HK-2 (cell line): Measurements from ENCODE around the gene PTPDC1.
"Not testable (repeated sequence)": the region's sequence is repeated elsewhere in the genome, so short reads cannot be mapped to it uniquely, and the experiment has no call there.

Experiments
- DNase-seq: peaks from one replicate; pipeline ENCODE4 v3.0.0-alpha.2; 2018; ENCODE audit not compliant: unreplicated experiment

Gene PTPDC1

DNA sequence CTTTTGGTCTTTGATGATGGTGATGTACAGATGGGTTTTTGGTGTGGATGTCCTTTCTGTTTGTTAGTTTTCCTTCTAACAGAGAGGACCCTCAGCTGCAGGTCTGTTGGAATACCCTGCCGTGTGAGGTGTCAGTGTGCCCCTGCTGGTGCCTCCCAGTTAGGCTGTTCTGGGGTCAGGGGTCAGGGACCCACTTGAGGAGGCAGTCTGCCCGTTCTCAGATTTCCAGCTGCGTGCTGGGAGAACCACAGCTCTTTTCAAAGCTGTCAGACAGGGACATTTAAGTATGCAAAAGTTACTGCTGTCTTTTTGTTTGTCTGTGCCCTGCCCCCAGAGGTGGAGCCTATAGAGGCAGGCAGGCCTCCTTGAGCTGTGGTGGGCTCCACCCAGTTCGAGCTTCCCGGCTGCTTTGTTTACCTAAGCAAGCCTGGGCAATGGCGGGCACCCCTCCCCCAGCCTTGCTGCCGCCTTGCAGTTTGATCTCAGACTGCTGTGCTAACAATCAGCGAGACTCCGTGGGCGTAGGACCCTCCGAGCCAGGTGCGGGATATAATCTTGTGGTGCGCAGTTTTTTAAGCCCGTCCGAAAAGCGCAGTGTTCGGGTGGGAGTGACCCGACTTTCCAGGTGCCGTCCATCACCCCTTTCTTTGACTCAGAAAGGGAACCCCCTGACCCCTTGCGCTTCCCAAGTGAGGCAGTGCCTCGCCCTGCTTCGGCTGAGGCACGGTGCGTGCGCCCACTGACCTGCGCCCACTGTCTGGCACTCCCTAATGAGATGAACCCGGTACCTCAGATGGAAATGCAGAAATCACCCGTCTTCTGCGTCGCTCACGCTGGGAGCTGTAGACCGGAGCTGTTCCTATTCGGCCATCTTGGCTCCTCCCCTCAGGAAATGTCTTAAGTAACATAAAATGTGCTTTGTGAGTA, 10.2 kb downstream of the PTPDC1 start:
- not testable (repeated sequence) for DNase-seq

- no peak for DNase-seq
Measured at GRCh38 chr9:94096819-94097577, 12.7 kb downstream of the PTPDC1 start.

- peak; percentile 37 for DNase-seq
Measured at GRCh38 chr9:94097788-94098414, 13.6 kb downstream of the PTPDC1 start.

GRCh38 chr9:94100152-94100879, 16.1 kb downstream of the PTPDC1 start:
- no peak for DNase-seq

DNA sequence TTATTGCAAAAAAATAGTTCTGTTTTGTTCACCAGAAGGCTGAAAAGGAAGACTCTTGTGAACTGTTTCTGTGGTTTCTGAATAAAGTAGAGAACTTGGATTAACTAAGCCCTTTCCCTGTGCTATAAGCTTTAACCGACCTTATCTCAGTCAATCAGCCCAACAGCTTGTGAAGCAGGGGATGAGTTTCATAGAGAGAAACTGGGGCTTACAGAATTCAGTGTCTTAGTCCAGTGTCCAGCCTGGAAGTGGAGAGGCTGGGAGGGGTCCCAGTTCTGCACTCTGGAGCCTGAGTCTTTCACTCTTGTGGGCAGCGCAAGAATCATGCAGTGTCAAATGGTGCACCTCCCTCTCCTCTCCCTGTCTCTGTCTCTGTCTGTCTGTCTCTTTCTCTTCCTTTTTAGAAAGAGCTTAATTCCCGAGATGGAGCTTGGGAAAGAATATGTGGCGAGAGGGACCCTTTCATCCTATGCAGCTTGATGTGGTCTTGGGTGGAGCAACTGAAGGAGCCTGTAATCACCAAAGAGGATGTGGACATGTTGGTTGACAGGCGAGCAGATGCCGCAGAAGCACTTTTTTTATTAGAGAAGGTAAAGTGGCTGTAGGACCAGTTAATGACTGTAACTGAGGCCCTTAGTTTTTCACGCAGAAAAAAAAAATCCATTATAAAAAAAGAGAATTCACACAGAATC, 17.0 kb downstream of the PTPDC1 start:
- DNase-seq = no peak

DNA sequence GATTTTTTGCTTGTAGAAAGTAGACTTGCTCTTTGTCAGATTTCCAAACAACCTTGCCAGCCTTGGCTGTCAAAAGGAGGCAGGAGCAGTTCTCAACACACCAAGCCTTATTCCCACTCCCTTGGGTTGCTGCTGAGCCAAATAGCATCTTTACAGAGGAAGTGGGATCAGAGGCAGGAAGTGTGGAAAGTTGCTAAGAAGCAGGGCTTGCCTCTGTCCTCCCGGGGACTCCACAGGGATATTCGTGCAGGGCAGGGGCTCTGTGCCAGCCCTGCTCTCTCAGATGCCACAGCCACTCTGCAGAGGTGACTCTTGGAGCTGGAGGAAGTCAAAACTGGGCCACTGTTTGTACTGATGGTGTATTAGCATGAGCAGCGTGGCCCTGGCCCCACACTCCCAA, 24.3 kb downstream of the PTPDC1 start:
- no peak for DNase-seq

DNA sequence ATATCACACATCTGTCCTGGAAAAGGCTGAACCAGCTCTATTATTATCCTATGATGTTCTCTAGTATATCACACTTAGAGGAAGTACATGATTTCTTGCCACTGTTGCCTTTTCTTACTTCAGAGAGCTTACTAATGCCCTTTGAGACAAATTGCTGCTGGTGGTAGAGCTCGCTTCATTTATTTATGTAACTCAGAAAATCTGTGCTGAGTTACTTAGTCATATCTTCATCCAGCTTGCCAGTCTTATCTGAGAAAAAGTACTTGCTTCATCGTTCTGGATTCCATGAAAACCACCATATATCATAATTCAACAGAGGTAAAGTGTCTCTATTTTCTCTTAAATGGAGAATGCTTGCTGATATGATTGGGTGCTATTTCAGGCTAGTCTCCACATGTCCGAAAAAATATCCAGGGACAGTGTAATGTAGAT, 26.6 kb downstream of the PTPDC1 start:
- DNase-seq = no peak

GRCh38 chr9:94111446-94111845, 27.2 kb downstream of the PTPDC1 start:
- no peak for DNase-seq

- no peak for DNase-seq
Measured at GRCh38 chr9:94112716-94113465, 28.6 kb downstream of the PTPDC1 start.

DNA sequence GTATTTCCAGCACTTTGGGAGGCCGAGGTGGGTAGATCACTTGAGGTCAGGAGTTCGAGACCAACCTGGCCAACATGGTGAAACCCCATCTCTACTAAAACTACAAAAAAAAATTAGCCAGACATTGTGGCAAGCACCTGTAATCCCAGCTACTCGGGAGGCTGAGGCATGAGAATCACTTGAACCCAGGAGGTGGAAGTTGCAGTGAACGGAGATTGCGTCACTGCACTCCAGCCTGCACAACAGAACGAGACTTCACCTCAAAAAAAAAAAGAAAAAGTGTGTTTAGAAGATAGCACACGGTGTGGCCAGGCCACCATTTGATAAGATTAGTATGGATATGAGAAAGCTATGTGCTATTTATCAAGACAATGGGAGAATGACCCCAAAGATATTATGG, 35.8 kb downstream of the PTPDC1 start:
- not testable (repeated sequence) for DNase-seq

DNA sequence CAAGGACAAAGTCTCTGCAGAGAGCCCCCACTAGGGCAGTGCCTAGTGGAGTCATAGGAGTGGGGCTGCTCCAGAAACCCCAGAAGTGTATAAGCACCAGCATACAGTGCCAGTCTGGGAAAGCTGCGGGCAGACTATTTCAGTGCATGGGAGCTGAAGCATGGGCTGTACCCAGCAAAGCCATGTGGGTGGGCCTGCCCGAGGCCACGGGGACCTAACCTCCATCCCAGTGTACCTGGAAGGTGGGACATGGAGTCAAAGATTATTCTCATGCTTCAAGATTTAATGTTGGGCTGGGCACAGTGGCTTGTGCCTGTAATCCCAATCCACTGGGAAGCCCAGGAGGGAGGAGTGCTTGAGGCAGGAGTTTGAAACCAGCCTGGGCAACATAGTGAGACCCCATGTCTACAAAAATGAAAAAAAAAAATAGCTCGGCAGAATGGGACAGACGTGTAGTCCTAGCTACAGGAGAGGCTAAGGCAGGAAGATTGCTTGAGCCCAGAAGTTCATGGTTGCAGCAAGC, 36.7 kb downstream of the PTPDC1 start:
- DNase-seq = no peak

- DNase-seq = no peak
Measured at GRCh38 chr9:94126844-94127243, 42.6 kb downstream of the PTPDC1 start.

DNA sequence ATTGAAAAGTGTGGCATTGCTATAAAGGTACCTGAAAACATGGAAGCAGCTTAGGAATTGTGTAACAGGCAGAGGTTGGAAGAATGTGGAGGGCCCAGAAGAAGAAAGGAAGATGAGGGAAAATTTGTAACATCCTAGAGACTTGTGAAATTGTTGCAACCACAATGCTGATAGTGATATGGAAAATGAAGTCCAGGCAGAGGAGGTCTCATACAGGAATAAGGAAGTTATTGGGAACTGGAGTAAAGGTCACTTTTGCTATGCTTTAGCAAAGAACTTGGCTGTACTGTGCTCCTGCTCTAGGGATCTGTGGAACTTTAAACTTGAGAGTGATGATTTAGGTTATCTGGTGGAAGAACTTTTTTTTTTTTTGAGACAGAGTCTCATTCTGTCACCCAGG, 43.5 kb downstream of the PTPDC1 start:
- DNase-seq = no peak

DNA sequence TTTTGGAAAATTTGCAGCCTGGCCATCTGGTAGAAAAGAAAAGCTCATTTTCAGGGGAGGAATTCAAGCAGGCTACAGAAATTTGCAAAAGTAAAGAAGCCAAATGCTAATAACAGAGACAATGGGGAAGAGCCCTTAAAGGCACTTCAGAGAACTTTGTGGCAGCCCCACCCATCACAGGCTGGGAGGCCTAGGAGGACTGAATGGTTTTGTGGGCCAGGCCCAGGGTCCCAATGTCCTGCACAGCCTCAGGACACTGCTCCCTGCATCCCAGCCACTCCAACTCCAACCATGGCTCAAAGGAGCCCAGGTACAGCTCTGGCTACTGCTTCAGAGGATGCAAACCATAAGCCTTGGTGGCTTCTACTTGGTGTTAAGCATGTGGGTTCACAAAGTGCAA, 44.3 kb downstream of the PTPDC1 start:
- no peak for DNase-seq

GRCh38 chr9:94134629-94135028, 50.4 kb downstream of the PTPDC1 start:
- DNase-seq = no peak

DNA sequence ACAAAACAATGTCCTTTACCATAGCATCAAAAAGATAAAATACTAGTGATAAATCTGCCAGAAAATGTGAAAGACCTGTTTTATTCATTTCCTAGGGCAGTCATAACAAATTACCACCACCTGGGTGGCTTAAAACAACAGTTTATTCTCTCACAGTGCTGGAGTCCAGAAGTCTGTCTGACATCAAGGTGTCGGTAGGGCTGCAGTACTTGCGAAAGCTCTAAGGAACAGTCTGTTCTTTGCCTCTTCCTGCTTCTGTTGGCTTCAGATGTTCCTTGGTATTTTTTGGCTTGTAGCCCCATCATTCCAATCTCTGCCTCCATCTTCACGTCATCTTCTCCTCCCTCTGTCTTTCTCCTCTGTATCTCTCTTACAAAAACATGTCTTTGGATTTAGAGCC, 51.0 kb downstream of the PTPDC1 start:
- DNase-seq = no peak

- DNase-seq = peak; percentile 74
Measured at GRCh38 chr9:94139672-94140417, 55.6 kb downstream of the PTPDC1 start.

GRCh38 chr9:94140418-94140780, 56.1 kb downstream of the PTPDC1 start:
- DNase-seq = no peak
